Activated CD4-positive, alpha-beta T cell treated with anti-CD3 and anti-CD28 coated beads, Interleukin-2, amount 50 U/mL, for 24 hours (primary cell): Measurements from ENCODE around the gene SHC1.
A peak's percentile ranks its signal among the peaks of the same experiment; 100 is the strongest.

Source experiments
- DNase-seq, 2 donors: peaks; one replicate each; pipeline ENCODE4 v3.0.0-alpha.2; 2020; ENCODE audit warnings: low read depth in 1 of 2, low spot score in 1 of 2

The SHC1 gene

GRCh38 chr1:154940213-154940560 lies 30.4 kb downstream of the SHC1 start:
- no peak for DNase-seq

- no peak for DNase-seq
Measured at GRCh38 chr1:154938604-154939399, 31.7 kb downstream of the SHC1 start.

- DNase-seq, result no peak
Measured at GRCh38 chr1:154937988-154938386, 32.6 kb downstream of the SHC1 start.

GRCh38 chr1:154937085-154937987 lies 33.2 kb downstream of the SHC1 start:
- DNase-seq, result peak; percentile 80 to 86

- peak; percentile 87 to 92 for DNase-seq
Measured at GRCh38 chr1:154936555-154937084, 33.9 kb downstream of the SHC1 start, which contains the start of gene PMVK. PMVK (minus strand) TSS chr1:154936719; CDS start chr1:154936685, 34 bp downstream.

- no peak for DNase-seq
Measured at GRCh38 chr1:154935749-154936554, 34.6 kb downstream of the SHC1 start.

GRCh38 chr1:154934358-154934948 lies 36.1 kb downstream of the SHC1 start:
- no peak for DNase-seq

GRCh38 chr1:154931940-154932487 lies 38.5 kb downstream of the SHC1 start:
- DNase-seq, result no peak

GRCh38 chr1:154926201-154926600 lies 44.3 kb downstream of the SHC1 start:
- DNase-seq, result no peak

- no peak for DNase-seq
Measured at GRCh38 chr1:154925335-154926170, 45.0 kb downstream of the SHC1 start.

- no peak for DNase-seq
Measured at GRCh38 chr1:154923695-154924094, 46.9 kb downstream of the SHC1 start.

GRCh38 chr1:154913273-154913672 lies 57.3 kb downstream of the SHC1 start:
- no peak for DNase-seq

- no peak for DNase-seq
Measured at GRCh38 chr1:154912755-154913154, 57.8 kb downstream of the SHC1 start.
